HEK293T (cell line): ENCODE results near the gene NDE1.

ENCODE experiments used
- ARNT ChIP-seq: fragments of 450-650 bp; IDR thresholded peaks from 2 replicates; pipeline ENCODE4 v1.6.1; 2017; ENCODE audit warnings: mild to moderate bottlenecking
- FOXA1 ChIP-seq: fragments of 450-650 bp; IDR thresholded peaks from 2 replicates; pipeline ENCODE4 v1.6.1; 2016; ENCODE audit warnings: mild to moderate bottlenecking
- FOXK2 ChIP-seq: fragments of 450-650 bp; IDR thresholded peaks from 2 replicates; pipeline ENCODE4 v1.6.1; 2016; ENCODE audit warnings: mild to moderate bottlenecking
- FOXM1 ChIP-seq: fragments of 450-650 bp; IDR thresholded peaks from 2 replicates; pipeline ENCODE4 v1.6.1; 2017; ENCODE audit warnings: mild to moderate bottlenecking, borderline replicate concordance
- HDGF ChIP-seq: fragments of 450-650 bp; IDR thresholded peaks from 2 replicates; pipeline ENCODE4 v1.6.1; 2017; ENCODE audit warnings: antibody characterized with exemption, borderline replicate concordance
- L3MBTL2 ChIP-seq: fragments of 450-650 bp; conservative IDR thresholded peaks from 2 replicates; pipeline ENCODE4 v1.6.1; 2016; ENCODE audit warnings: mild to moderate bottlenecking
- LEF1 ChIP-seq: fragments of 450-650 bp; IDR thresholded peaks from 2 replicates; pipeline ENCODE4 v1.6.1; 2017; ENCODE audit warnings: mild to moderate bottlenecking, borderline replicate concordance
- SP1 ChIP-seq: fragments of 450-650 bp; IDR thresholded peaks from 2 replicates; pipeline ENCODE4 v1.6.1; 2017
- TF ChIP-seq, protein P1 (sequence below): fragments of 450-650 bp; IDR thresholded peaks from 2 replicates; pipeline ENCODE4 v1.6.1; 2016

DNA sequence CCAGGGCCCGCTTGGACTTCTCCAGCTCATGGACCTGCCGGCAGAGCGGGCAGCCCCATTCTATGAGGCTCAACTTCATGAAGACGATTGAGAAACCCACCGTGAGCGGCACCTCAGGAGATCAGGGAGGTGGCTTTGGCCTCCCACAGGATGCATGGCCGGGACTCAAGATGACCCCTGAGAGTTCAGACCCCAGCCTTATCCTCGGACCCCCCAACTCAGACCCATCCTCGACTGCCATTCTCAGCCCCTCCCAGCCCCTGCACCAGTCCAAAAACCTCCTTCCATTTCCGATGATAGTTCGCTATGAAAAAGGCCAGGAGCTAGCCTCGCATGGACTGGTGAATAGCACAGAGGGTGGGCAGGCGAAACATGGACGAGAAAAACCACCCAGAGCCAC lies 71.0 kb downstream of the NDE1 start:
- TF ChIP-seq ARNT (no peak), L3MBTL2 (no peak), LEF1 (no peak), SP1 (no peak), FOXA1 (no peak), HDGF (no peak), FOXK2 (no peak), FOXM1 (no peak)
- TF ChIP-seq, protein P1, sequence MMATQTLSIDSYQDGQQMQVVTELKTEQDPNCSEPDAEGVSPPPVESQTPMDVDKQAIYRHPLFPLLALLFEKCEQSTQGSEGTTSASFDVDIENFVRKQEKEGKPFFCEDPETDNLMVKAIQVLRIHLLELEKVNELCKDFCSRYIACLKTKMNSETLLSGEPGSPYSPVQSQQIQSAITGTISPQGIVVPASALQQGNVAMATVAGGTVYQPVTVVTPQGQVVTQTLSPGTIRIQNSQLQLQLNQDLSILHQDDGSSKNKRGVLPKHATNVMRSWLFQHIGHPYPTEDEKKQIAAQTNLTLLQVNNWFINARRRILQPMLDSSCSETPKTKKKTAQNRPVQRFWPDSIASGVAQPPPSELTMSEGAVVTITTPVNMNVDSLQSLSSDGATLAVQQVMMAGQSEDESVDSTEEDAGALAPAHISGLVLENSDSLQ, result no peak
